Limb (tissue), 2 donors: ENCODE measurements around the gene DUS1L.
A peak's percentile ranks its signal among the peaks of the same experiment; 100 is the strongest.
"Not testable (repeated sequence)": the region's sequence is repeated elsewhere in the genome, so short reads cannot be mapped to it uniquely, and the experiment has no call there.

Experiments
- DNase-seq, 2 donors: peaks; one replicate each; pipeline ENCODE4 v3.0.0-alpha.2; 2016; ENCODE audit errors: extremely low spot score in 2 of 2

The DUS1L gene

DNA sequence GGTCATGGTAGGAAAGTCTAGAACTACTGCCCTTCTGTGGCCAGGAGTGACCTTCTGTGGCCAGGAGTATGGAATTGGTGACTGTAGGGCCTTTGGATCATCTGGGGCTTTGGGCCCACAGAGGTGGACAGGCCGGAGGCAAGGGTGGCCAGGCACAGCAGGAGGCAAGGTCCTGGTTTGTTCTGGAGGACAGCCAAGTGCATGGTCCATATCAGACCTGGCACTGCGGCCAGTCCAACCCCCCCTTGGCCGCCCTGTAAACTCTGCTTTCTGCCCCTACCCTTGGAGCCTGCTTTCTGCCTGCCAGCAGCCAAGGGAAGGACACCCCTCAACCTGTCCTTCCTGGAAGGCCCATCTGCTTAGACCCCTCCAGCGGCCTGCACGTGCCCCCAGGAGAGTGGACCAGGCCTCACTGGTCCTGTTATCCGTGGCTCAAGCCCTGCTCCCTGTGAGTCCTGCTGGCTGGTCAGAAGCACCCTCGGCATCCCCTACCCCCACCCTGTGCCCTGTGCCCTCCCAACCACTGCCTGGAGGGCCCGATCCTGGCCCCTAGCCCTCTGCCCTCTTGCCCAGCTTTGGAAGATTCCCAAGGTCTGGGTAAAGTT lies 25.8 kb downstream of the DUS1L start:
- DNase-seq: no peak

DNA sequence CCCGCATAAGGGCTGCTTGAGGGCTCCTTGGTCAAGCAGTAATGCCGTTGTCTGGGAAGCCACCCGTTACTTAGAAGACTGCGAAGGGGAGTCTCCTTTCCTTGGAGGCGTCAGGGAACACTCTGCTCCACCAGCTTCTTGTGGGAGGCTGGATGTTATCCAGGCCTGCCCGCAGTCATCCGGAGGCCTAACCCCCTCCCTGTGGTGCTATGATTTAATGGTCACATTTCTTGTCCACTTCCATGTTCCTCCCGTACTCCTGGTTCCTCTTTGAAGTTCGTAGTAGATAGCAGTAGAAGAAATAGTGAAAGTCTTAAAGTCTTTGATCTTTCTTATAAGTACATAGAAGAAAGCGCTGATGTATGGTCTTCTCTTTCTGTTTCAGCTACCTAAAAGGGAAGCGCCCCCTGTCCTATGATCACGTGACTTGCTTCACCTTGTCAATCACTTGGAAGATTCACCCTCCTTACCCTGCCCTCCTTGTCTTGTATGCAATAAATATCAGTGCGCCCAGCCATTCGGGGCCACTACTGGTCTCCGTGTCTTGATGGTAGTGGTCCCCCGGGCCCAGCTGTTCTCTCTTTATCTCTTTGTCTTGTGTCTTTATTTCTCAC lies 26.7 kb downstream of the DUS1L start:
- not testable (repeated sequence) for DNase-seq

DNA sequence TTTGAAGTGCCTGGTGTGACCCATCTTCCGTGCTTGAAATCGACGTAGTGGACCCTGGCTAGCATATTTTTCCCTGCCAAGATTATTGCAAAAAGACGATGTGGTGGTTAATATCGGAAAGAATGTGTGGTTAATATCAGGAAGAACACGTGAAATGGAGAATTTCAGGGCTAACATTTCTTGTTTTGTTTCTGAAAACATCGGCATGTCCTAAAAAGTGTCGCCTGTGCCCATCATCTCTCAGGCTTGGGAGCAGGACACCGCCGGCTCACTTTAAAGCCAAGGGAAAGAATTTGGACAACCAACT lies 27.8 kb downstream of the DUS1L start:
- no peak for DNase-seq

DNA sequence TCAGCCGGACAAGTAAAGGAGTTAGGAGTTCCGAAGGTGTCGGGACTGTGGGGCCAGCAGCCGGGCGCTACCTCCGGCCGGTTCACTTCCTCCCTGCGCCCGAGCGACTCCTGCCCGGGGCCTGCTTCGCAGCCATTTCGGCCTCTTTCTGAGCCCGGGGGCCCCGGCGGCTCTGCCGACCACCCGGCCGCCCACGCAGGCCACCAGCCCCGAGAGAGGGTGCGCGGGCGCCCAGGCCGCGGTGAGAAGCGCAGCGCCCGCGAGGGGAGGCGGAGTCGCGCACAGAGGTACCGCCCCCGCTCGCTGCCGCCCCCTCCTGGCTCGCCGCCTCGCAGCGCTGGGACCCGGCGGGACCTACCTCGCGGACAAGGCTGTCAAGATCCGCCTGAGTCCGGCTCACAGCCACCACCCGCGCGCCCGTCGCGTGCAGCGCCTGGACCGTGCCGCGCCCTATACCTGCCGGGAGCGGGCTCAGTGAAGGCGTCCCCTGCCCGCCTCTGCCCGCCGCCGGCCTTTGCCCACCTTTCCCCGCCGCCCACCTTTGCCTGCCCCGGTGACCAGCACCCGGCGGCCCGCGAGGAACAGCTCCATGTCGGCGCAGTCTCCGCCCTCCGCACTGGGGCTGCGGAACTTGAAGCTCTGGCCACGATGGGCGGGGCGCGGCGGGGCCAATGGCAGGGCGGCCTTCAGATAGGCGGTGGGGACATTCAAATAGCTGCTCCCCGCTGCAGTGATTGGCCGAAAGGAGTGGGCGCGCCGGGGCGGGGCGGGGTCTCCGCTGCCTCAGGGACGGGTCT lies 28.3 kb downstream of the DUS1L start, which contains the start of gene DCXR:
TSS of gene DCXR (minus strand) at position 606 of the 797 bp plus-strand sequence. CDS start at position 591, 15 bp downstream.
- DNase-seq: peak; percentile 93 to 96

DNA sequence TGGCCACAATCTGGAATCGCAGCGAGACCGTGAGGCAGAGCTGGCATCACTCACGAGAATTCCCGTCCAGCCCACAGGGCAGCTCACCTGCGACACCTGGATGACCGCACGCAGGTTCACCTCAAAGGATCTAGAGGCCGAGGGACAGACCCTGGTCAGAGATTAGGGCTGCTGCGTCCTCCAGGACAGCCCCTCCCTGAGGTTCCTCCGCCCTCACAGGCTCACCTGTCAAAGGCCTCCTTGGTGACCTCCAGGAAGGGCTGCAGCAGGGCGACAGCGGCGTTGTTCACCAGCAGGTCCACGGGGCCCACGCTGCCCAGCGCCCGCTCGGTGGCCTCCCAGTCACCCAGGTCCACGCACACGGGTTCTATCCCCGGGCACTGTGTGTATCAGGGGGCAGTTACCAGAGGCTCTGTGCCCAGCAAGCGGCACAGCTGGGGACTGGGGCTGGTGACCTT lies 28.9 kb downstream of the DUS1L start:
- no peak for DNase-seq

DNA sequence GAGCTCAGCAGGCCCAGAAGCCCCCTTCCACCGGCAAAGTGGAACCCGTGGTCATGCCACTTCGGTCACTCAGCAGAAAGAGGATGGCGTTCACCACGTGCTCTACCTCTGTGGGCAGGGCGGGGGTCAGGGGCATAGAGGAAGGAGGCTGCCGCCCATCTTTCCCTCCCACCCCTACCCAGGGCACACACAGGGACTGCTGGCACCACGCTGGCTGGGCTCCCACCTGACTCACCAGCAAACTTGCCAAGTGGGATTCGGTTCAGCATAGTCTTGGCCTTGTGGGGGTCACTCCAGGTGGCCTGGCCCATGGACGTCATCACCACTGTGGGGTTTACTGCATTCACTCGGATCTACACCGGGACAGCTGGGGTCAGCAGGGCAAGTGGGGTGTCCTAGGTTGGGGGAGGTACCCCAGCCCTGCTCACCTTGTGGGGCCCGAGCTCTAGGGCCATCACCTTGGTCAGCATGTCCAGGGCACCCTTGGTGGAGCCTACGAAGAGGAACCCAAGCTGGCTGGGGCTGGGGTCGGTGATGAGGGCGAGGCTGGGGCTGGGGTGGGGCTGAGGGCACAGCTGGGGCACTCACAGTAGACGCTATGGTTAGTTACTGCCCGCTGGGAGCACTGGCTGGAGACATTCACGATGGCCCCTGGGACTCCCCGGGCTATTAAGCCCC lies 29.5 kb downstream of the DUS1L start:
- no peak for DNase-seq

DNA sequence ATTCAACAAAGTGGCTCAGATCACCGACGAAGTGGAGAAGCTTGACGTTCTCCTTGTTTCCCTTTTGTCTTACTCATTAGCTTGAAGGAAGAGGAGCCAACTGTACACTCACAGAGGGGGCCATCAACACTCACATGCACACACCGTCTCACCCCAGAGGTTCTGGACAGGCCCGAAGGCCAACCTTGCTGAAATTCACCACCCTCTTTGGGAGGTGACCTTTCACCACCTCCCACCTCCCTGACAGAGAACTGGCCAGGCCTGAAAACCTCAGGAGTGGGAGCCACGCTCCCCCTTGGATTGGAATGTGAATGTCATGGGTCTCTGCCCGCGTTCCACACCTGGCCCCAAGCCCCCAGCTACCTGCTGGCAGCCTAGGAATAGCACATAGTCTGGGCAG lies 30.1 kb downstream of the DUS1L start:
- no peak for DNase-seq

DNA sequence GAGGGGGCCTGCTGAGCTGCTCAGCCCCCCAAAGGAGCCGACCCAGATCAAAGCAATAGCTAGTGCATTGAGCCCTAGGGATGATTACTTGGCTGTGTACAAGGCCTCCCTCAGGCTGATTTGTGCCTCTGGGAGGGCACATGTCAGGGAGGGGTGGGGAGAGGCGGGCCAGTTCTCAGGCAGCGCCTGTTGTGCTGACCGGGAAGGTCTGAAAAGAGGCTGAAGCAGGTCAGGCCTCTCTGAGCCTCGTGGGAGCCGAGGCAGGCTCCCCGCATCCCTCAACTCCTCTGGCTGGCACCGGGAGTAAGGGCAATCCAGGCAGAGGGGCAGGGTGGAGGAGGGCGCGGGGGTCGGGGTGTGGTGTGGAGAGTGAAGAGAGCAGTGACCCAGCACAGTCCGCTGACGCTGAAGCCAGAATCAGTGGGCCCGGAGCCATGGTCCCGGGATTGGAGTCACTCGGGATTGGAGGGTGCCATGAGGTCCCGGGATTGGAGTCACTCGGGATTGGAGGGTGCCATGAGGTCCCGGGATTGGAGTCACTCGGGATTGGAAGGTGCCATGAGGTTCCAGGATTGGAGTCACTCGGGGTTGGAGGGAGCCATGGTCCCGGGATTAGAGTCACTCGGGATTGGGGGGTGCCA lies 31.1 kb downstream of the DUS1L start:
- DNase-seq: no peak

DNA sequence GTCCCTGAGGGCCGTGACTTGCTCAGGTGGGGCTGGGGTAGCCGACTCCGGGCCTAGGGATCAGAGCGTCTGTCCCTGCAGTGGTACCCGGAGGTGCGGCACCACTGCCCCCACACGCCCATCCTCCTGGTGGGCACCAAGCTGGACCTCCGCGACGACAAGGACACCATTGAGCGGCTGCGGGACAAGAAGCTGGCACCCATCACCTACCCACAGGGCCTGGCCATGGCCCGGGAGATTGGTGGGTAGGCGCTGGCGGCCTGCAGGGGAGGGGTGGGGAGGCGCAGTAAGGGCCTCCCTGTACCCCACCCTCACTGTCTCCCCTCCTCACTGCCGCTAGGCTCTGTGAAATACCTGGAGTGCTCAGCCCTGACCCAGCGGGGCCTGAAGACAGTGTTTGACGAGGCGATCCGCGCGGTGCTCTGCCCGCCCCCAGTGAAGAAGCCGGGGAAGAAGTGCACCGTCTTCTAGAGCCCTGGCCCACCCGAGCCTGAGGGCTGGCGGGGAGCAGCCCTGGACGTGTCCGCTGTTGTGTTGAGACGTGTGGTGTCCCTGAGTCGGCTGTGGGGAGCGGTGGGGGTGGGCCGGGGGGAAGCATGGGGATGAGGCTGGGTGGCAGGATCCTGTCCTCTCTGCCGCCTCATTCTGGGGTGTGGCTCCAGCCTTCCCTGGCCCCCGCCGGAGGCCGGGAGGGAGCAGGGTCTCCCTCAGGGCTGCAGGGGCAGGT lies 32.1 kb downstream of the DUS1L start:
- DNase-seq: no peak

DNA sequence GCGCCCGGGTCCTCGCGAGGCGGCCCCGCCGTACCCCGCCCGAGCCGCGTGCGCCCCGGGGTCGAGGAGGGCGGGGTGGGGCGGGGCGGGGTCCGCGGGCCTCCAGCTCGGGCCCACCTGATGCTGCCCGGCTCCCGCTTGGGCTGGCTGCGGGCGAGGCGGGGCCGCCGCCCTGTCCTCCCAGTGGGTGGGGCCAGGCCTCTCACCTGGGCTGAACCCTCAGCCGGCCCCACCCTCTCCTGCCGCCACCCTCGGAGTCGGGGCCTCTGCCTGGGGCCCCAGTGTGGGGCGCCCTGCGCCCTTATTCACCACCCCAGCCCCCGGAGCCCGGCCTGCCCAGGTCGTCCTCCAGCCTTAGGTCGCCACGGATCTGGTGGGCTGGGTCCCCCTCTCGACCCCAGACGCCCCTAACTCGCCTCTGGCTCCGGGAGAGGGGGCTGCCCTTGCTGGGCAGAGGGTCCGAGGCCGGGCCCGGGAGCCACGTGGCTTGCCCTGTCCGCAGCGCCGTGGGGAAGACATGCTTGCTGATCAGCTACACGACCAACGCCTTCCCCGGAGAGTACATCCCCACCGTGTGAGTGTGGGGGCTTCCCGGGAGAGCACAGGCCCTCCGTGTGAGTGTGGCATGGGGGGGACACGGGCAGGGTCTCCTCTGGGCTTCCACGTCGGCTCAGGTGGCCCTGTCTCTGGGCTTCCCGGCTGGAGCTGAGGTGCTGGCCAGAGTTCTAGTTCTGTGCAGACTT lies 33.5 kb downstream of the DUS1L start:
- DNase-seq: peak in 1 of 2 donors; percentile 59

DNA sequence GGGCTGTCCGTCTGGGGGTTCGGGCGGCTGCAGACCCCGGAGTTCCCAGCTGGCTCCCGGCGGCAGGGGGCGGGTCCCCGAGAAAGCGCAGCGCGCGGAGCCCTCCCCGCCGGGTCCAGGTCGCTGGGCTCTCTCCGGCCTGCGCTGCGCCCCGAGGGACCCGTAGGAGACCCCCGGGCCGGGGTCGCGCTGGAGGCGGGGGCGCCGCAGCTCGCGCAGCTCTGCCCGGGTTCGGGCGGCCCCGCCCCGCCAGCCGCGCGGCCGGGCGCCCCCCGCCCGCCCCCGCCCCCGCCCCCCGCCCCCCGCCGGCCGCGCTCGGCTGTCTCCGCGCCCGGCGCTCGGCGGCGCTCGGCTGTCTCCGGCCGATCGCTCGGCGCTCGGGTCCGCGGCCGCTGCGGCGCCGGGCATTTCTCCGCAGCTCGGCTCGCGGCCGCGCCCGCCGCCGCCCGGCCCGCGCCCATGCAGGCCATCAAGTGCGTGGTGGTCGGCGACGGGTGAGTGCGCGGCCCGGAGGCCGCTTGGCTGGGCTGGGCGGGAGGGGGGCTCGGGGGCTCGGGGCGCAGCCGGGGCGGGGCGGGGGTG lies 34.2 kb downstream of the DUS1L start, which contains the start of gene RAC3:
TSS of gene RAC3 (plus strand) at position 376 of the 582 bp plus-strand sequence. CDS start at position 460, 84 bp downstream.
- peak in 1 of 2 donors; percentile 60 for DNase-seq

DNA sequence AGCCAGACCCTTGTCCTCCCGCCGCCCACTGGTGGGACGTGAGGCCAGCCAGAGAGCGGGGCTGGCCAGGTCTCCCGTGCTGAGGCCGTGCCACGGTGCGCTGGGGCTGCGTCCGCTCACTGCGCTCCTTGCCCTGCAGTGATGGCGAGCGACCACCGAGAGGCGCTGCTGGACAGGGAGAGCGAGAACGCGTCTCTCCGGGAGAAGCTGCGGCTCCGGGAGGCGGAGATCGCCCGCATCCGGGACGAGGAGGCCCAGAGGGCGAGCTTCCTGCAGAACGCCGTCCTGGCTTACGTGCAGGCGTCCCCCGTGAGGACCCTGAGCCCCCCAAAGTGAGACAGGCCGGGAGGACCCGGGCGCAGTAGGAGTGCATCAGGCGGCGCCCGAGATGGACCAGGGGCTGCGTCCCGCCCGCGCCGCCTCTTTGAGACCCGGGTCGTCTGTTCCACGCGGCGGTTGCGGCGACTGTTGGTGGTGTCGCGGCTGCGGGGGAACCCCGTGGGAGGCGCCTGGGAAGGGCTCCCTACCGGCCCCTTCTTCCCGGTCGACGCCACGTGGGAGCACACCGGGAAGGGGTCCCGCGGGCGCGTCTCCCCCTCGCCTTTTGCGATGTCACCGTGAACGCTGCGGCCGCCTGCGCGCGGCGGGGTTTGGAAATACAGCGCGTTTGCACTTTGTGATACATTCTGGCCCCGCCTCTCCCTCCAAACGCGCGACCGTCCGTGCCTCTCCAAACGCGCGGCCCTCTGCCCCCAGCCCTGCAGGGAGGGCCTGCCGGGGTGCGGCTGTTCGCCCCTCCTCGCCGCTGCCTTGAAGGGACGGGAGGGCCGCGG lies 34.9 kb downstream of the DUS1L start:
- peak; percentile 72 to 90 for DNase-seq

DNA sequence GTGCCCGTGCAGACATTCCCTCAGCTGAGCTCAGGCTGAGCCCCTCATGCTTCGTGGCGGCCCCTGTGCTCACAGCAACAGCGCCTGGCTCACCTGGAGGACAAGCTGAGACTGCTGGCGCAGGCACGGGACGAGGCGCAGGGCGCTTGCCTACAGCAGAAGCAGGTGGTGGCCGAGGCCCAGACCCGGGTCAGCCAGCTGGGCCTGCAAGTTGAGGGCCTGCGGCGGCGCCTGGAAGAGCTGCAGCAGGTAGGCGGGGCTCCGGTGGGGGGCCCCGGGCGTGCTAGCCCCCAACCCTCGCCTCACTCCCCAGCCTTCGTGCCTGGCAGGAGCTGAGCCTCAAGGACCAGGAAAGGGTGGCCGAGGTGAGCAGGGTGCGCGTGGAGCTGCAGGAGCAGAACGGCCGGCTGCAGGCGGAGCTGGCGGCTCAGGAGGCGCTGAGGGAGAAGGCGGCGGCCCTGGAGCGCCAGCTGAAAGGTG lies 35.6 kb downstream of the DUS1L start:
- DNase-seq: no peak

DNA sequence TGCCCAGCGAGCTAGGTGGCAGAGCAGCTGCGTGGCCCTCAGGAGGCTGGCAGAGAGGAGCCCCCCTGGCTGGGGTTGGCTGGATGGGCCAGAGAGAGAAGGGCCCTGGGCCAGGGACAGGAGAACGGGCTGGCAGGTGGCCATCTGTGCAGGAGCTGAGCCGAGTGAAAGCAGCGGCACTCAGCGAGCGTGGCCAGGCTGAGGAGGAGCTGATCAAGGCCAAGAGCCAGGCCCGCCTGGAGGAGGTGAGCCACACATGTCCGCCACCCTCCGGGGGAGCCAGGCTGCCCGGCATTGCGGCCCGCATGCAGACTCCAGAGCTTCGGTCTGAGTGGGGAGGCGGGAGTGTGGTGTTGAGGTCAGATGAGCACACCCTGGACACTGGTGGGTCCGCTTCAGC lies 36.2 kb downstream of the DUS1L start:
- DNase-seq: no peak

DNA sequence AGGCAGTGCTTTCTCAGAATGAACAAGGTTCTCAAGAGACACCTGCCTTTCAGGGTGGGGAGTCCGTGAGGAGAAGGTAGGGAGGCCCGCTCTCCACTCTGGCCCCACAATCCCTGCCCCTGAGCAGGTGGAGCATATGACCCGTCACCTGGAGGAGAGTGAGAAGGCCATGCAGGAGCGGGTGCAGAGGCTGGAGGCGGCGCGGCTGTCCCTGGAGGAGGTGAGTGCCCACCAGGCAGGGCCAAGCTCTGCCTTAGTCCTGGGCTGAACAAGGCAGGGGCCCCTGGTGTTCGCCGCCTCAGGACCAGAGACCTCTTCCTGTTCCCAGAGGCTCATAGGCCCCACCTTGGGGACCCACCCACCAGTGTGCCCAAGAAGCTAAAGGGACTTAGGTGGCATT lies 36.6 kb downstream of the DUS1L start:
- DNase-seq: no peak

DNA sequence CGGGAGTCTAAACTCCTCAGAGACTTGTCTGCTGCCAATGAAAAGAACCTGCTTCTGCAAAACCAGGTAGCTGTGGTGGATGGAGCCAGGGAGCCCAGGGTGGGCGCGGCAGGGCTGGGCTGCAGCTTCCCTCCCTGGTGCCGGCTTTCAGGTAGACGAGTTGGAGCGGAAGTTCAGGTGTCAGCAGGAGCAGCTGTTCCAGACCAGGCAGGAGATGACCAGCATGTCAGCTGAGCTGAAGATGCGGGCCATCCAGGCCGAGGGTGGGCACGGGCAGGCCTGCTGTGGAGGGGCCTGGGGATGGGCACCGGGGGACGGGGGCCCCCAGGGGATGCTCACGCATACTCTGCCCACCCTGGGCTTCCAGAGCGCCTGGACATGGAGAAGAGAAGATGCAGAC lies 37.4 kb downstream of the DUS1L start:
- DNase-seq: no peak

DNA sequence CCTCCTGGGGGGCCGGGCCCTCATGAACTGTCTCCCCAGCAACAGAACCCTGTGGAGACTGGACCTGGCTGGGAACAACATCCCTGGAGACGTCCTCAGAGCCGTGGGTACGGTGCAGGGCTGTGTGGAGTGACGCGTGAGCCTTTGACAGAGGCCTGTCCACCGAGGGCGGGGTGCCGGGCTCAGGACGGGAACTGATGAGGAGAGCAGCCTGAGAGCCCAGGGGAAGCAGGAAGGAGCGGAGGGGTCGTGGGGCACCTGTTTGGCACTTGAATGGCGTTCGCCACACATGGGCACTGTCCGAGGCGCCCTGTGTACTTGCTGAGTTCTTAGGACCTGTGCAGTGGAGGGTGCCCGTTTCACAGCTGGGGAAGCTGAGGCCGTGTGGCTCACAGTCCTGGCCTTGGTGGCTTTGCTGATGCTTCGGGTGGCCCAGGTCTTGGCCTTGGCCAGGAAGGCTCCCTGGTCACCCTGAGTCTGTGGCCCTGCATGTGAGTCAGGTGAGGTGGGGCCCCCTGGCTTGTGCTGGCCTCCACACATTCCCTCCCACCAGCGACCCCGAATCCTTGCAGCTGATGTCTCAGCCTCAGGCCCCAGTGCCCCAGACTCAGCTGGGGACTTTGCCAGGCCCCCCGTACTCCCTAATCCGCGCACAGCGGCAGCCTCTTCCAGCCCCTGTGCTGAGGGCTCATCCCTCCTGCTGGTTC lies 40.0 kb downstream of the DUS1L start:
- DNase-seq: no peak

DNA sequence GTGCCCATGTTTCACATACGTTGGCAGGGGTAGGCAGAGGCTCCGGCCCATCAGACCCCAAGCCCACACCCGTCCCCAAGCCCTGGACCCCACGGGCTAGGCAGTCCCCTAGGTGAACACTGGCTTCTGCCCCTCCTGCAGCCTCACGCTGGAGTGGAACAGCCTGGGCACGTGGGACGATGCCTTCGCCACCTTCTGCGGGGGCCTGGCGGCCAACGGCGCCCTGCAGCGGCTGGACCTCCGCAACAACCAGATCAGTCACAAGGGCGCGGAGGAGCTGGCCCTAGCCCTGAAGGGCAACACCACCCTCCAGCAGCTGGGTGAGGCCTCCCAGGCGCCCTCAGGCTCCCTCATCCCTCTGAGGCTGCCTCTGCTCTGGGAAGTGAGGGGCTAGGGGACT lies 40.7 kb downstream of the DUS1L start:
- DNase-seq: no peak
